COLO668 (cell line): ENCODE measurements around the gene SYTL3.
"Not testable (repeated sequence)": the region's sequence is repeated elsewhere in the genome, so short reads cannot be mapped to it uniquely, and the experiment has no call there.

ENCODE experiments used
- DNase-seq: peaks from one replicate; lab custom pipeline; 2025; ENCODE audit not compliant: unreplicated experiment; lab: John Stamatoyannopoulos, UW

SYTL3 gene

GRCh38 chr6:158621694-158622544 lies 27.9 kb upstream of the SYTL3 start:
- DNase-seq, result no peak

GRCh38 chr6:158622545-158623190 lies 27.2 kb upstream of the SYTL3 start:
- no peak for DNase-seq

- DNase-seq, result no peak
Measured at GRCh38 chr6:158624684-158625682, 24.9 kb upstream of the SYTL3 start.

GRCh38 chr6:158625881-158626305 lies 24.0 kb upstream of the SYTL3 start:
- no peak for DNase-seq

- no peak for DNase-seq
Measured at GRCh38 chr6:158626360-158627167, 23.3 kb upstream of the SYTL3 start.

- DNase-seq, result no peak
Measured at GRCh38 chr6:158627168-158627939, 22.5 kb upstream of the SYTL3 start.

GRCh38 chr6:158627940-158628211 lies 22.0 kb upstream of the SYTL3 start:
- DNase-seq, result no peak

GRCh38 chr6:158628542-158628941 lies 21.3 kb upstream of the SYTL3 start:
- no peak for DNase-seq

- peak; percentile 32 for DNase-seq
Measured at GRCh38 chr6:158629367-158630221, 20.3 kb upstream of the SYTL3 start.

- DNase-seq, result no peak
Measured at GRCh38 chr6:158630938-158631616, 18.8 kb upstream of the SYTL3 start.

- no peak for DNase-seq
Measured at GRCh38 chr6:158631678-158632537, 17.9 kb upstream of the SYTL3 start.

GRCh38 chr6:158632538-158633119 lies 17.2 kb upstream of the SYTL3 start:
- DNase-seq, result not testable (repeated sequence)

- DNase-seq, result no peak
Measured at GRCh38 chr6:158633127-158633526, 16.7 kb upstream of the SYTL3 start.

GRCh38 chr6:158634695-158635426 lies 15.0 kb upstream of the SYTL3 start:
- no peak for DNase-seq

- no peak for DNase-seq
Measured at GRCh38 chr6:158635427-158636073, 14.3 kb upstream of the SYTL3 start.

- DNase-seq, result no peak
Measured at GRCh38 chr6:158636778-158637177, 13.1 kb upstream of the SYTL3 start.
